Left lung (tissue), 10 donors: Measurements from ENCODE around the gene NTM. TPM values are rescaled to one million over a fixed set of nuclear protein-coding genes. Genes with fewer than 3 reads are reported as not detected.
A peak's percentile ranks its signal among the peaks of the same experiment; 100 is the strongest.

ENCODE experiments used
- ATAC-seq: fragments of 200-7000 bp; cut with Tn5 transposase; one replicate; pipeline ENCODE4 v1.9.1; 2020; ENCODE audit warnings: moderate library complexity
- DNase-seq, 4 donors: peaks; one replicate each; pipeline ENCODE4 v3.0.0-alpha.2; 2013 to 2020
- H3K27ac ChIP-seq, 2 donors: fragments of 200-600 bp; sonication (generic) in 1 of 2; one replicate each; pipeline versions ENCODE4 v1.5.0 to v1.8.0; 2020 to 2021
- H3K27me3 ChIP-seq, 2 donors: fragments of 200-600 bp; sonication (generic) in 1 of 2; one replicate each; pipeline versions ENCODE4 v1.5.0 to v1.8.0; 2020 to 2021
- H3K36me3 ChIP-seq, 2 donors: fragments of 200-600 bp; sonication (generic) in 1 of 2; one replicate each; pipeline versions ENCODE4 v1.5.0 to v1.8.0; 2020 to 2021
- H3K4me1 ChIP-seq, 2 donors: fragments of 200-600 bp; one replicate each; pipeline ENCODE4 v1.8.0; 2021
- H3K4me3 ChIP-seq, 2 donors: fragments of 200-600 bp; sonication (generic) in 1 of 2; one replicate each; pipeline versions ENCODE4 v1.5.0 to v1.8.0; 2020 to 2021; ENCODE audit warnings: mild to moderate bottlenecking in 1 of 2
- H3K9me3 ChIP-seq, 2 donors: fragments of 200-600 bp; sonication (generic) in 1 of 2; one replicate each; pipeline versions ENCODE4 v1.5.0 to v1.8.0; 2020 to 2021
- intact Hi-C, 2 donors: fragments of 100-400 bp; cut with DNase I; formaldehyde crosslinking; loops; one replicate each; pipeline versions ENCODE4 v1.11.2 to v1.14.2; 2022
- polyA plus RNA-seq, 6 donors: library from polyadenylated mRNA; unstranded; fragments of 120-200 nt; gene quantifications; one replicate each; pipeline ENCODE4 v1.2.1, GENCODE V29; 2013; ENCODE audit not compliant: insufficient read length in 6 of 6
- total RNA-seq, 2 donors: library from RNA; stranded (reverse); fragmentation: NEBNext Ultra II Directional; extraction: Animal tissue kit (Norgen Biotek cat#: 25700); gene quantifications; one replicate each; pipeline ENCODE4 v1.2.1, GENCODE V29; 2021
- TF ChIP-seq, protein P1 (sequence below), 2 donors: fragments of 200-600 bp; sonication (generic) in 1 of 2; IDR thresholded peaks; one replicate each; pipeline versions ENCODE4 v1.5.0 to v1.8.0; 2021; ENCODE audit warnings: antibody characterized with exemption in 2 of 2
- donor health status: DM: no; HTN: yes; CAD: no.
- donor health status: DM: no; HTN: no; CAD: no.

Gene NTM
- total and polyA plus RNA-seq, 8 donors, result 9.5 to 31.0 (median 21.1) TPM

DNA sequence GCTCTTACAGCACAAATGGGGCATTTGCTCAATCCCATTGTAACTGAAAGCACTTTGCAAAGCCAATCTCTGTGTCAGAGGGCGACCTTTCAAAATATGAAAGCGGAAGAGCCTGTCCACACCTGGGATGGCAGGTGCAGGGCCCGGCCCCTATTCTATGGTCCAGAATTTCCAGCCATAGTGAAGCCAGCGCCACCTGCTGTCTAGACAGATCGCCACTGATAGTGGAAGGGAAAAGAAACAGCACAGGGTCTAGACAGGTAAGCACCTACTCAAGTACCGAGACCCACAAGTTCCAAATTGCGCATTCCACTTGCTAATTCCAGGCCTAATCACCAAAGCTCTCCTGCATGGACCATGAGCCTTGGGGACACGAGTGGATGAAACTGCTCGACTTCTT lies 141.4 kb downstream of the NTM start:
- no peak overlapping the region for H3K27ac ChIP-seq
- TF ChIP-seq, protein P1, sequence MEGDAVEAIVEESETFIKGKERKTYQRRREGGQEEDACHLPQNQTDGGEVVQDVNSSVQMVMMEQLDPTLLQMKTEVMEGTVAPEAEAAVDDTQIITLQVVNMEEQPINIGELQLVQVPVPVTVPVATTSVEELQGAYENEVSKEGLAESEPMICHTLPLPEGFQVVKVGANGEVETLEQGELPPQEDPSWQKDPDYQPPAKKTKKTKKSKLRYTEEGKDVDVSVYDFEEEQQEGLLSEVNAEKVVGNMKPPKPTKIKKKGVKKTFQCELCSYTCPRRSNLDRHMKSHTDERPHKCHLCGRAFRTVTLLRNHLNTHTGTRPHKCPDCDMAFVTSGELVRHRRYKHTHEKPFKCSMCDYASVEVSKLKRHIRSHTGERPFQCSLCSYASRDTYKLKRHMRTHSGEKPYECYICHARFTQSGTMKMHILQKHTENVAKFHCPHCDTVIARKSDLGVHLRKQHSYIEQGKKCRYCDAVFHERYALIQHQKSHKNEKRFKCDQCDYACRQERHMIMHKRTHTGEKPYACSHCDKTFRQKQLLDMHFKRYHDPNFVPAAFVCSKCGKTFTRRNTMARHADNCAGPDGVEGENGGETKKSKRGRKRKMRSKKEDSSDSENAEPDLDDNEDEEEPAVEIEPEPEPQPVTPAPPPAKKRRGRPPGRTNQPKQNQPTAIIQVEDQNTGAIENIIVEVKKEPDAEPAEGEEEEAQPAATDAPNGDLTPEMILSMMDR (IDR thresholded peaks at IDR 0.05), result peak in 1 of 2 donors; percentile 42
- H3K27me3 ChIP-seq, result no peaks in the 10 kb centered on the region
- DNase-seq, result peak in 1 of 4 donors; percentile 17
- H3K4me1 ChIP-seq, result no peaks in the 10 kb centered on the region
- H3K36me3 ChIP-seq, result no peaks in the 10 kb centered on the region
- H3K4me3 ChIP-seq, result no peak overlapping the region
- H3K9me3 ChIP-seq, result no peaks in the 10 kb centered on the region
- peak; percentile 76 for ATAC-seq
- intact Hi-C loops, result no loop called here

DNA sequence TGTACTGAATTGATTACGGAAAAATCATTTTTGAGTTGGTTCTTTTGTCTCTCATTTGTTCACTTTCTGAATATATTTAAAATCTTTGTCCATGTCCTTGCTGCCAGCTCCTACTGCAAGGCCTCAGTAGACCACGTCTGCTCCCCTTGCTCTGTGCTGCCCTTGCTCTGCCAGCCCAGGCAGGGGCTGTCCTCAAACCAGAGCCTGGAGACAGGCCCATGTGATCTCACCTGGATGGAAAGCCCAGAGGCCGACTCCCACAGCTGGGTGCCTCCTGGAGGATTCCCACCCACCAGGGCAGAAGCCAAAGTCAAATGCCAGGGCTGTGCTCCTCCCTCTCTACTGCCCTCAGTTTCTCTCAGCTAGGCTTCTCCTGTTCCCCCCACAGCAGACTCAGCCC lies 141.8 kb downstream of the NTM start:
- Histone ChIP-seq H3K27me3 (no peaks in the 10 kb centered on the region), H3K9me3 (no peaks in the 10 kb centered on the region), H3K27ac (no peak overlapping the region), H3K36me3 (no peaks in the 10 kb centered on the region), H3K4me3 (no peak overlapping the region), H3K4me1 (no peaks in the 10 kb centered on the region)
- intact Hi-C loops, result no loop called here
- TF ChIP-seq, protein P1 (IDR thresholded peaks at IDR 0.05), result no peak
- ATAC-seq, result no peak
- DNase-seq, result no peak

DNA sequence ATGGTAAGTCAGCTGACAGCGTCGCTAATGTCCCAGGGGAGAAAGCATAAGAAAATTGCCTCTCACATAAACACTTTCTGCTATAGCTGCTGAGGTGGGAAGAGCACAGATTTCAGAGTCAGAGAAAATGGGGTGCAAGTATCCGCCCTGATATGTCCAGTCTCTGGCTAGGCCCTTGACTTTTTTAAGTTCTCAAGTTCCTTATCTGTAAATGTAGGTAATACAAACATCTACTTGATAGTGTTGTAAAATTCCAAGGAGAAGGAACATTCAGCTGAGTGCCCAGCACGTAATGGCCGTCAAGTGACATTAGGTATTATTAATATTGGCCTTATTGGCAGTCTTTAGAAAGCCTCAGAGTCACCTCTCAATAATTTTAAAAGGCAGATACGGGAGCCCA lies 143.6 kb downstream of the NTM start:
- TF ChIP-seq, protein P1 (IDR thresholded peaks at IDR 0.05), result no peak
- Histone ChIP-seq H3K4me3 (no peak overlapping the region), H3K27ac (no peak overlapping the region), H3K9me3 (no peaks in the 10 kb centered on the region), H3K4me1 (no peaks in the 10 kb centered on the region), H3K27me3 (no peaks in the 10 kb centered on the region), H3K36me3 (no peaks in the 10 kb centered on the region)
- intact Hi-C loops, result no loop called here
- DNase-seq (no peak), ATAC-seq (peak; percentile 63)

DNA sequence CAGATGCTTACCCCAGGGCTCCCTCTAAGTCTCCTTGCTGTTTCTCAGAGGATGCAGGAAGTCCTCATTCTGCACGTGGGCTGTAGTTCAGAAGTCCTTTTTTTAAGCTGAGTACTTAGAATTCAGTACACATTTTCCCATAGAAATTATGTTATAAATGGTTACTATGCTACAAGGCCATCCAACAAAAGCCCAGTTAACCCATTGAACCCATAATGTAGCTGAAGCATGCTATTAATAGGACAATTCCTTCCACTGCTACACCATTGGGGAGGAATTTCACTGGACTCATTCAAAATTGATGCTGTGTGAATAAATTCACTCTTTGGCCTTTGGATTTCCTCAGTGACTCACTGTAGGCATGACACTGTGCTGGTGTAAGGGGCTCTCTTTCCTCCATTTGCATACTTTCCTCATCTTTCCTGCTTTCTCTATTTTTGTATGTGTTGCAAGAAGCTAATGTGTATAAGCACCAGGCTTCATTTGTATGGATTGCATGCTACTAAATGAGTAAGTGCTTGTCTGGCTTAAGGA lies 148.0 kb downstream of the NTM start:
- intact Hi-C loops, result no loop called here
- H3K27me3 ChIP-seq, result no peaks in the 10 kb centered on the region
- no peaks in the 10 kb centered on the region for H3K36me3 ChIP-seq
- ATAC-seq (no peak), DNase-seq (no peak)
- H3K9me3 ChIP-seq, result no peaks in the 10 kb centered on the region
- no peaks in the 10 kb centered on the region for H3K4me1 ChIP-seq
- TF ChIP-seq, protein P1 (IDR thresholded peaks at IDR 0.05), result no peak
- H3K4me3 ChIP-seq, result no peak overlapping the region
- H3K27ac ChIP-seq, result no peak overlapping the region

DNA sequence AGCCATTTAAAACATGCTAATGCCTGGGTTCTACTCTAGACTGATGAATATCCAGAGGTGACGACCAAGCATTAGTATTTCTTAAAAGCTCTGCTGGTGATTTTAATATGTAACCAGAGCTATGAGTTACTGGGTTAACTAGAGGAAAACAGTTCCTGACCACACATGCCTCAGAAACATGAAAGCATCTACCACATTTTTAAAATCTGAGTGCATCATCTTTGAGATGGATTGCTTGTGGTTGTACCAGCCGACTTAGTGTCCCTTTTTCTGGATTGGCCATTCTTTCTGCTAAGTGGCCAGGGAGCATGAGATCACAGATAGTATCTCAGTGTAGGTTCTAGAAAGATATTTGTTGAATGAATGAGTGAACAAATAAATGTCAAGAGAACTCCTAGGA lies 152.4 kb downstream of the NTM start:
- Histone ChIP-seq H3K27ac (no peak overlapping the region), H3K9me3 (no peaks in the 10 kb centered on the region), H3K36me3 (no peaks in the 10 kb centered on the region), H3K4me3 (no peak overlapping the region), H3K4me1 (no peaks in the 10 kb centered on the region), H3K27me3 (no peaks in the 10 kb centered on the region)
- intact Hi-C loops, result no loop called here
- ATAC-seq (no peak), DNase-seq (no peak)
- TF ChIP-seq, protein P1 (IDR thresholded peaks at IDR 0.05), result no peak
